Effector CD4-positive, alpha-beta T cell (primary cell): Measurements from ENCODE around the gene SLC51B.

Experiments
- DNase-seq: peaks from one replicate; pipeline ENCODE4 v3.0.0-alpha.2; 2020

Gene SLC51B

GRCh38 chr15:65101891-65102708 is 56.9 kb downstream of the SLC51B start:
- no peak for DNase-seq

- DNase-seq, result no peak
Measured at GRCh38 chr15:65102912-65103311, 57.7 kb downstream of the SLC51B start.
